GM10248 (cell line): ENCODE results near the gene GRID2.

ENCODE experiments used
- CTCF ChIA-PET: fragments of 300-600 bp; sonication (Branson Sonifier 250); formaldehyde crosslinking; extraction: SDS; loops from one replicate; lab custom pipeline; 2021; ENCODE audit warnings: antibody characterized with exemption; lab: Yijun Ruan, JAX
- POLR2A ChIA-PET: fragments of 350-650 bp; sonication (Branson Sonifier 250); formaldehyde crosslinking; extraction: SDS; loops from one replicate; lab custom pipeline; 2020; ENCODE audit warnings: antibody characterized with exemption; lab: Yijun Ruan, JAX
- DNase-seq: peaks from one replicate; pipeline ENCODE4 v3.0.0; 2012; ENCODE audit errors: extremely low spot score
- TF ChIP-seq, protein P1 (sequence below): IDR thresholded peaks from 2 replicates; pipeline ENCODE4 v1.5.1; 2012; ENCODE audit warnings: mild to moderate bottlenecking, low read depth; ENCODE audit errors: extremely low read depth, missing control alignments, control extremely low read depth

The GRID2 gene

DNA sequence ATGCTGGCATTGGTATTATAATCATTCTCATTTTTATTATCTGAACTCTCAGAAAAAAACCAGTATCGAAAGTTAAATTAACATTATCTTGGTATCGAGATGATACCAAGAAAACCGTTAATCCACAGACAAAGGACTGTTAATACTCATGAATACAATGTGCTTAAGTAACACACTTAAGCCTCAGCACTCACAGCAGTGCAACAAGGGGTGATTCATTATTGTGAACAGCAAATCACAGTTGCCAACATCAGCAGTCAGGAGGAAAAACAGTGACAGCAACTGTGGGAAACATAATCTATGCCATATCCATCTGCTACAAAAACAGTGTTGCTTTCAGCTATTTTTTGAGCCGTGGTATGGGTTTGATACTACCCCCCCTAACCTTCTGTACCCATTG lies 1313.8 kb downstream of the GRID2 start:
- ChIA-PET CTCF (interaction anchor here (1.8 kb wide), 1 partner anchor 17 kb away, joined by 5 read pairs; no protein-coding TSS in a partner anchor), POLR2A (no interaction called here)
- DNase-seq = no peak
- TF ChIP-seq, protein P1, sequence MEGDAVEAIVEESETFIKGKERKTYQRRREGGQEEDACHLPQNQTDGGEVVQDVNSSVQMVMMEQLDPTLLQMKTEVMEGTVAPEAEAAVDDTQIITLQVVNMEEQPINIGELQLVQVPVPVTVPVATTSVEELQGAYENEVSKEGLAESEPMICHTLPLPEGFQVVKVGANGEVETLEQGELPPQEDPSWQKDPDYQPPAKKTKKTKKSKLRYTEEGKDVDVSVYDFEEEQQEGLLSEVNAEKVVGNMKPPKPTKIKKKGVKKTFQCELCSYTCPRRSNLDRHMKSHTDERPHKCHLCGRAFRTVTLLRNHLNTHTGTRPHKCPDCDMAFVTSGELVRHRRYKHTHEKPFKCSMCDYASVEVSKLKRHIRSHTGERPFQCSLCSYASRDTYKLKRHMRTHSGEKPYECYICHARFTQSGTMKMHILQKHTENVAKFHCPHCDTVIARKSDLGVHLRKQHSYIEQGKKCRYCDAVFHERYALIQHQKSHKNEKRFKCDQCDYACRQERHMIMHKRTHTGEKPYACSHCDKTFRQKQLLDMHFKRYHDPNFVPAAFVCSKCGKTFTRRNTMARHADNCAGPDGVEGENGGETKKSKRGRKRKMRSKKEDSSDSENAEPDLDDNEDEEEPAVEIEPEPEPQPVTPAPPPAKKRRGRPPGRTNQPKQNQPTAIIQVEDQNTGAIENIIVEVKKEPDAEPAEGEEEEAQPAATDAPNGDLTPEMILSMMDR = no peak

DNA sequence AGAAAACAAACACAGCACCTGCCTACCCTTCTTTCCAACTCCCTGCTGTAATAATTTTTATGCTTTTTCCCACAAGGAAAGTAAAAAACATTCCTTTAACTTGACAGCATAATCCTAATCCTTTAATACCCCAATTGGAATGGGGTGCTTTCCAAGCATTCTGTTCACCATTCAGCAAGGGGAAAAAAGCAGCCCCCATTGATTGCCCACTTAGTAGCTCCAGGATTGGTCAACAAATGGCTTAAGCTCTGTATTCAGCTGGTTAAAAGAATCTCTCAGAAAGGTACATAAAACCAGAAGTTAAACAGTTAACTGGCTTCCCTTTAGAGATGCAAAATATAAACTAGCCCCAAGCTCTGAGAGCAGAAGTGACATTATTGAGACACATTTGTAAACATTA lies 1330.0 kb downstream of the GRID2 start:
- ChIA-PET POLR2A (no interaction called here), CTCF (interaction anchor here (1.1 kb wide), 1 partner anchor 10 kb away, joined by 3 read pairs; no protein-coding TSS in a partner anchor)
- TF ChIP-seq, protein P1 = no peak
- no peak for DNase-seq

DNA sequence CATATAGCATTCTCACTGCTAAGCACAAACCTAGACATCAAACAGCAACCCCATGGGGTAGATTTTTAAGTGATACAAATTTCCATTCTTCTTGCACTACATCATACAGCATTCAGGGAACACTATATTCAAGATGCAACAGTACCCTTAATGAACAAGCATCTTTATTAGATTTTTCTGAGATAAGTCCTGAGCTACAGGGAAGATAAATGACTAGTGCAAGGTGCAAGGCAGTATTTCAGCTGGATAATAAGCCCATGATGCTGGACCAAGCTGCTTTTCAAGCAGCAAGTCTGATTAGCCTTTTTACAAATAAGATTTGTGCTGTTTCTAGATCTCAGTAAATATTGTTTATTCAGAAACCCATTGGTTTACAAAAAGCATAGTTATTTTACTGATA lies 1332.2 kb downstream of the GRID2 start:
- DNase-seq = no peak
- ChIA-PET POLR2A (no interaction called here), CTCF (no interaction called here)
- TF ChIP-seq, protein P1 = no peak

DNA sequence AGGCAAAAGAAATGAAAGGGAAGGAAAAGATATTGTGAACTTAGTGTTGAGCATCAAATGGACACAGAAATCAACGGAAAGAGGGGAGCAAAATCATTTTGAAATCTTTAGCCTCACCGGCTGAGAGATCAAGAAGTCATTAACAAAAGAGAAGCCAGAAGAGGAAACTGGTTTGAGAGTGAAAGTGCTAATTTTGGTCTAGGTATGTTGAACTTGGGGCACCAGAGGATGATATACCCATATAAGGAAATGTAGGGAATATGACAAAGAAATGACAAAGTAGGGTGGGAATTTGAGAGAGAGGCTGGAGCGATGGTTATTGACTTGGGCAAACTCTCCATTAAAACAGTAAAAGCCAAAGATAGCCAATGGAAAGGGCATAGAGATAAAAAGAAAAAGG lies 1341.4 kb downstream of the GRID2 start:
- POLR2A ChIA-PET = no interaction called here
- no peak for DNase-seq
- TF ChIP-seq, protein P1 = no peak
- CTCF ChIA-PET = no interaction called here

DNA sequence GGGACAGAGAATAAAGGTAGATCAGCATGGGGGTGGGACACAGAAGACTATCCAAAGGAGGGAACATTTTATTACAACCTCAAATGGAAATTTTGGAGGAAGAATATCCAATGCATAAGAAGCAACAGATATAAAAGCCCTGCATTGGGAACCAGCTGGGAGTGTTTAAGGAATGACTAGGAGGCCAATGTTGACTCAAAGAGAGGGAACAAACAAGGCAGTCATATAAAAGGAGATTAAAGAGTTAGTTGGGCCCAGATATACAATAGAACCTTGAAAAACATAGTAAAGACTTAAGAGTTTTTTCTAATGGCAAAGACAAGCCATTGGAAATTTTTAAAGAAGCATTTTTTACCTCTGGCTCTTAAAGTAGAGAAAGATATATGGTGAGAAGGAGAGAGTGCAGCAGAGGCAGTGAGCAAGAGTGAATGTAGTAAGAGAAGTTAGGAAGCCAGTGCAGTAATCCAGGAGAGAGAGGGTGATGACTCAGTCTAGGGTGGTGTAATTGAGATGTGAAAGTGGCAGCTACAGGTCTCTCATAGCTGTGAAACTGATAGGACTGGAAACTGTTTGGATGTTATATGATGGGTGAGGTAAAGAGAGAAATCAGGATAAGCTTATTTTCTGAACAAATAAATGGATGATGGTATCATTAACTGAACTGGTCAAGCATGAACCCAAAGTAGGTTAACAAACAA lies 1342.6 kb downstream of the GRID2 start:
- TF ChIP-seq, protein P1 = no peak
- ChIA-PET CTCF (interaction anchor here (1.0 kb wide), 1 partner anchor 25 kb away, joined by 3 read pairs; no protein-coding TSS in a partner anchor), POLR2A (no interaction called here)
- no peak for DNase-seq

DNA sequence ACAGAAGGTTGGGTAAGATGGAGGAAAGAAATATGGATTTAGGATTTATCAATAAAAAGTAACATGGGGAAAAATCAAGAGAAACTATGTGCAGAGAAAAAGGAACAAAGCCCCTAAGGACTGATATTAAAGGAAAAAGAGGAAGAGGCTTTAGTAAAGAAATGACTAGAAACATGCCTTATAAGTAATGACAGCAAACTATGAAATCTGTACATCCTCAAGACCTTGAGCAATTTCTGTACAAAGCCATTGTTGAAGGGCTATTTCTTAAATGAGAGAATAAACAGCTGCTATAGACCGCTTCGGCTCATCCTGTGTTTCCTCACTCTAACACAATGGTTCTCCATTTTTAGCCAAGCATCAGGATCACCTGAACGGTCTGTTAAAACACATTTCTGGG lies 1344.5 kb downstream of the GRID2 start:
- no peak for DNase-seq
- CTCF ChIA-PET = interaction anchor here (1.0 kb wide), 1 partner anchor 11 kb away, joined by 4 read pairs; no protein-coding TSS in a partner anchor
- POLR2A ChIA-PET = no interaction called here
- TF ChIP-seq, protein P1 = no peak
